Measurements from ENCODE around the gene LPP. TPM values are rescaled to one million over a fixed set of nuclear protein-coding genes. Genes with fewer than 3 reads are reported as not detected.

Gene LPP
- polyA plus RNA-seq, 1 experiment = 76.3 TPM

DNA sequence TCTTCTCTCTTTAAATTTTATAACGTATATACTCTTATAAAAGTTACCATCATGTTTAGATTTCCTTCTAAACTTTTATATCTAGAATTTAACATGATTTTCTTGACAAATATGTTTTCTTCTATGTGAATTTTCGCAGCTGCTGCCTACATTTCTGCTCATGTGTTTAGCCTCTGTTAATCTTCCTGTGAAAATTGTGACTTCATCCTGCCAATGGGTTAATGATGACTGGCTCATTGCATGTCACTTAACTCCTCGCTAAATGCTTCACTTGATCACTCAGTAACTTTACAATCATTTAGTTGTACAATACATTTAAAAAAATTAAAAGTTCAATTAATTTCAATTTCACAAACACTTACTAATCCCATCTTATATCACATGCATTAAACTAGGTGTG, 178.1 kb downstream of the LPP start:
- Histone ChIP-seq H3K4me3 (ENCODE audit: low read depth, low read length) (no peak overlapping the region), H3K27ac (ENCODE audit: low read depth, low read length) (no peak overlapping the region), H3K9me3 (ENCODE audit: control insufficient read depth, insufficient read depth, low read length) (no peaks in the 10 kb centered on the region), H3K27me3 (ENCODE audit: control insufficient read depth, insufficient read depth, low read length) (no peaks in the 10 kb centered on the region)
- no peak for DNase-seq (ENCODE audit: low read depth, low spot score)
- CTCF ChIA-PET = interaction anchor here (0.9 kb wide), 1 partner anchor 623 kb away, joined by 3 read pairs; no protein-coding TSS in a partner anchor
- POLR2A ChIA-PET = no interaction called here
- TF ChIP-seq CTCF (IDR thresholded peaks at IDR 0.05; ENCODE audit: low read depth, low read length) = no peak

GRCh38 chr3:188335656-188336055, 181.7 kb downstream of the LPP start:
- Histone ChIP-seq H3K27ac (ENCODE audit: low read depth, low read length) (no peak overlapping the region), H3K4me3 (ENCODE audit: low read depth, low read length) (no peak overlapping the region), H3K27me3 (ENCODE audit: control insufficient read depth, insufficient read depth, low read length) (no peaks in the 10 kb centered on the region), H3K9me3 (ENCODE audit: control insufficient read depth, insufficient read depth, low read length) (no peaks in the 10 kb centered on the region)
- DNase-seq (ENCODE audit: low read depth, low spot score) = no peak
- POLR2A ChIA-PET = no interaction called here
- CTCF ChIA-PET = interaction anchor here (1.0 kb wide), 1 partner anchor 21 kb away, joined by 3 read pairs; no protein-coding TSS in a partner anchor
- TF ChIP-seq CTCF (IDR thresholded peaks at IDR 0.05; ENCODE audit: low read depth, low read length) = no peak

DNA sequence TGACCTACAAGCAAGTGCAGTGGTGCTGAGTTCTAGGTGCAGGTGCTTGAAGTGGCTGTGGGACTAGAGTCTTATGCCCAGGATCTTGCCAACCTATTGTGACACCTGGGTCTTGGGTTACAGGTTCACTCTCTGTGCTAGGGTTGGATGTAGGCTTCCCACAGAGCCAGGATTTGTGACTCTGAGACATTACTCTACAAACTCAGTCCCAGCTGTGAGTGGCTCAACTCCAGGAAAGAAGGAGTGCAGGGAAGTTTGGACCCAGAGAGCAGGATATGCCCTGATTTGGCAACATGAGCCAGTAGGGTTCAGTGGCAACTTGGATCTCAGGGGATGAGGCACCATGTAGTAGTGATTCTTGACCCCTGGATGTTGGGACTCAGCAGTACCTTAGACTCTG, 182.2 kb downstream of the LPP start:
- H3K4me3 ChIP-seq (ENCODE audit: low read depth, low read length) = no peak overlapping the region
- POLR2A ChIA-PET = no interaction called here
- DNase-seq (ENCODE audit: low read depth, low spot score) = no peak
- TF ChIP-seq CTCF (IDR thresholded peaks at IDR 0.05; ENCODE audit: low read depth, low read length) = no peak
- H3K27me3 ChIP-seq (ENCODE audit: control insufficient read depth, insufficient read depth, low read length) = no peaks in the 10 kb centered on the region
- CTCF ChIA-PET = interaction anchor here (1.0 kb wide), 1 partner anchor 21 kb away, joined by 3 read pairs; no protein-coding TSS in a partner anchor
- H3K9me3 ChIP-seq (ENCODE audit: control insufficient read depth, insufficient read depth, low read length) = no peaks in the 10 kb centered on the region
- H3K27ac ChIP-seq (ENCODE audit: low read depth, low read length) = no peak overlapping the region

- POLR2A ChIA-PET = no interaction called here
- CTCF ChIA-PET = interaction anchor here (0.6 to 1.6 kb wide), 4 partner anchors 10 to 617 kb away, joined by 3 to 7 read pairs (median 4); no protein-coding TSS in a partner anchor
- no peak for TF ChIP-seq CTCF (IDR thresholded peaks at IDR 0.05; ENCODE audit: low read depth, low read length)
- Histone ChIP-seq H3K4me3 (ENCODE audit: low read depth, low read length) (no peak overlapping the region), H3K27ac (ENCODE audit: low read depth, low read length) (no peak overlapping the region), H3K9me3 (ENCODE audit: control insufficient read depth, insufficient read depth, low read length) (no peaks in the 10 kb centered on the region), H3K27me3 (ENCODE audit: control insufficient read depth, insufficient read depth, low read length) (no peaks in the 10 kb centered on the region)
- DNase-seq (ENCODE audit: low read depth, low spot score) = no peak
Measured at GRCh38 chr3:188337232-188337631, 183.3 kb downstream of the LPP start.

DNA sequence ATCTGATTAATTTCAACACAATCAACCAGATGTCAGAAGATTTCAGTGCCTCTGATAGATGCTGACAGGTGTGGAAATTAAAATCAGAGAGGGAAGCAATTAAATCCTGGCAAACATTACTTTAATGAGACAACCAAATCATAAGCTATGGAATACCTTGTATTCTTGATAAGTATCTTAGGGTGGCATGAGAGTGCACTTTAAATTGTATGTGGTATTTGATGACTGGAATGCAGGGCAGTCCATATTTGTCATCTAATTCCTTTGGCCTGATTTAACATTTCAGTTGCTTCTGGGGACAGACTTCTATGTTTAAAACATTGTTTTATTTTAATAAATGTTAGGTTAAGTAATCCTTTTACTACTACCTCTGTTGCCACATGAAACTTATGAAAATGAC, 184.1 kb downstream of the LPP start:
- DNase-seq (ENCODE audit: low read depth, low spot score) = no peak
- no peak overlapping the region for H3K4me3 ChIP-seq (ENCODE audit: low read depth, low read length)
- H3K27ac ChIP-seq (ENCODE audit: low read depth, low read length) = no peak overlapping the region
- no peaks in the 10 kb centered on the region for H3K9me3 ChIP-seq (ENCODE audit: control insufficient read depth, insufficient read depth, low read length)
- CTCF ChIA-PET = interaction anchor here (0.6 to 1.6 kb wide), 3 partner anchors 526 to 617 kb away, joined by 3 to 7 read pairs (median 3); no protein-coding TSS in a partner anchor
- POLR2A ChIA-PET = no interaction called here
- no peaks in the 10 kb centered on the region for H3K27me3 ChIP-seq (ENCODE audit: control insufficient read depth, insufficient read depth, low read length)
- TF ChIP-seq CTCF (IDR thresholded peaks at IDR 0.05; ENCODE audit: low read depth, low read length) = no peak
